MM.1S (cell line): Measurements from ENCODE around the gene ANKRD12.

Experiments used
- DNase-seq: peaks from one replicate; pipeline ENCODE4 v3.0.0-alpha.2; 2015
- H2AFZ ChIP-seq: fragments of 300-600 bp; sonication (generic); 2 replicates; pipeline ENCODE4 v1.6.0; 2016; ENCODE audit warnings: antibody characterized with exemption, low read length
- H3F3A ChIP-seq: fragments of 300-600 bp; sonication (generic); 2 replicates; pipeline ENCODE4 v1.6.1; 2016; ENCODE audit warnings: mild to moderate bottlenecking, antibody characterized with exemption, low read length, moderate library complexity, mixed read lengths; ENCODE audit not compliant: insufficient read depth
- H3K27ac ChIP-seq: fragments of 300-600 bp; sonication (generic); 2 replicates; pipeline ENCODE4 v1.5.1; 2016; ENCODE audit warnings: mild to moderate bottlenecking, low read length
- H3K27me3 ChIP-seq: fragments of 300-600 bp; sonication (generic); replicated peaks from 2 replicates; pipeline ENCODE4 v1.6.0; 2016; ENCODE audit warnings: low read length; ENCODE audit not compliant: insufficient read depth
- H3K36me3 ChIP-seq: fragments of 300-600 bp; sonication (generic); replicated peaks from 2 replicates; pipeline ENCODE4 v1.6.1; 2016; ENCODE audit warnings: mild to moderate bottlenecking, low read length, mixed read lengths; ENCODE audit not compliant: insufficient read depth
- H3K4me1 ChIP-seq: fragments of 300-600 bp; sonication (generic); 2 replicates; pipeline ENCODE4 v1.6.1; 2016; ENCODE audit warnings: low read length, mixed read lengths
- H3K4me2 ChIP-seq: fragments of 300-600 bp; sonication (generic); 2 replicates; pipeline ENCODE4 v1.6.0; 2016; ENCODE audit warnings: low read depth, low read length
- H3K4me3 ChIP-seq: fragments of 300-600 bp; sonication (generic); 2 replicates; pipeline ENCODE4 v1.5.1; 2016; ENCODE audit warnings: low read length, mixed read lengths
- H3K79me2 ChIP-seq: fragments of 300-600 bp; sonication (generic); 2 replicates; pipeline ENCODE4 v1.6.1; 2016; ENCODE audit warnings: mixed run types, low read length, mixed read lengths
- H3K9ac ChIP-seq: fragments of 300-600 bp; sonication (generic); 2 replicates; pipeline ENCODE4 v1.6.1; 2016; ENCODE audit warnings: low read length, mixed read lengths
- H3K9me2 ChIP-seq: fragments of 300-600 bp; sonication (generic); replicated peaks from 2 replicates; pipeline ENCODE4 v1.6.1; 2016; ENCODE audit warnings: mild to moderate bottlenecking, low read length, mixed read lengths; ENCODE audit not compliant: insufficient read depth
- H3K9me3 ChIP-seq: fragments of 300-600 bp; sonication (generic); replicated peaks from 2 replicates; pipeline ENCODE4 v1.6.1; 2016; ENCODE audit warnings: mild to moderate bottlenecking, low read length, mixed read lengths; ENCODE audit not compliant: insufficient read depth
- H4K20me1 ChIP-seq: fragments of 300-600 bp; sonication (generic); 2 replicates; pipeline ENCODE4 v1.6.1; 2016; ENCODE audit warnings: mild to moderate bottlenecking, low read length, moderate library complexity, mixed read lengths; ENCODE audit not compliant: insufficient read depth
- EZH2 ChIP-seq: fragments of 300-600 bp; sonication (generic); optimal IDR thresholded peaks from 2 replicates; pipeline ENCODE3; 2017; ENCODE audit warnings: low read depth, mild to moderate bottlenecking, antibody characterized with exemption, low read length, mixed read lengths
- EZH2phosphoT487 ChIP-seq: fragments of 300-600 bp; sonication (generic); IDR thresholded peaks from 2 replicates; pipeline ENCODE4 v1.6.1; 2018; ENCODE audit warnings: antibody characterized with exemption, low read length
- TF ChIP-seq, protein P1 (sequence below): fragments of 300-600 bp; sonication (generic); IDR thresholded peaks from 2 replicates; pipeline ENCODE4 v1.5.1; 2016; ENCODE audit warnings: antibody characterized with exemption, low read length, mixed read lengths

Gene ANKRD12

DNA sequence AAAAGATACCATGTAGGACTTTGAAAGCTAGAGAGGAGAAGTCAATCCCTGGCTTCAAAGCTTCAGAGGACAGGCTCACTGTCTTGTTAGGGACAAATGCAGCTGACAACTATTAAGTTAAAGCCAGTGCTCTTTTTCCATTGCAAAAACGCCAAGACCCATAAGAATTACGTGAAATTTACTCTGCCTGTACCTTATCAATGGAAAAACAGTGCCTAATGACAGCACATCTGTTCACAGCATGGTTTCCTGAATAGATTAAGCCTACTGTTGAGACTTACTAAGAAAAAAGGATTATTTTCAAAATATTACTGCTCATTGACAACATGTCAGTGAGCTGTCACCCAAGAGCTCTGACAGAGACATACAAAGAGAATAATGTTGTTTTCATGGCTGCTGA, 52.9 kb downstream of the ANKRD12 start:
- no peaks in the 10 kb centered on the region for H3K27me3 ChIP-seq
- peaks cover 99% of the 10 kb centered on the region for H3K79me2 ChIP-seq
- TF ChIP-seq, protein P1, sequence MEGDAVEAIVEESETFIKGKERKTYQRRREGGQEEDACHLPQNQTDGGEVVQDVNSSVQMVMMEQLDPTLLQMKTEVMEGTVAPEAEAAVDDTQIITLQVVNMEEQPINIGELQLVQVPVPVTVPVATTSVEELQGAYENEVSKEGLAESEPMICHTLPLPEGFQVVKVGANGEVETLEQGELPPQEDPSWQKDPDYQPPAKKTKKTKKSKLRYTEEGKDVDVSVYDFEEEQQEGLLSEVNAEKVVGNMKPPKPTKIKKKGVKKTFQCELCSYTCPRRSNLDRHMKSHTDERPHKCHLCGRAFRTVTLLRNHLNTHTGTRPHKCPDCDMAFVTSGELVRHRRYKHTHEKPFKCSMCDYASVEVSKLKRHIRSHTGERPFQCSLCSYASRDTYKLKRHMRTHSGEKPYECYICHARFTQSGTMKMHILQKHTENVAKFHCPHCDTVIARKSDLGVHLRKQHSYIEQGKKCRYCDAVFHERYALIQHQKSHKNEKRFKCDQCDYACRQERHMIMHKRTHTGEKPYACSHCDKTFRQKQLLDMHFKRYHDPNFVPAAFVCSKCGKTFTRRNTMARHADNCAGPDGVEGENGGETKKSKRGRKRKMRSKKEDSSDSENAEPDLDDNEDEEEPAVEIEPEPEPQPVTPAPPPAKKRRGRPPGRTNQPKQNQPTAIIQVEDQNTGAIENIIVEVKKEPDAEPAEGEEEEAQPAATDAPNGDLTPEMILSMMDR = no peak
- no peak for TF ChIP-seq EZH2phosphoT487
- no peak for TF ChIP-seq EZH2
- H3K9me2 ChIP-seq = no peaks in the 10 kb centered on the region
- no peak overlapping the region for H2AFZ ChIP-seq
- peaks cover 54% of the 10 kb centered on the region for H4K20me1 ChIP-seq
- H3K9me3 ChIP-seq = no peaks in the 10 kb centered on the region
- DNase-seq = no peak
- H3F3A ChIP-seq = peaks cover 49% of the 10 kb centered on the region
- H3K36me3 ChIP-seq = peaks cover 17% of the 10 kb centered on the region
- 0 out of 2 replicates have a peak, but pooled peaks cover 7% of the 10 kb centered on the region for H3K4me1 ChIP-seq
- H3K4me2 ChIP-seq = no peak overlapping the region
- no peak overlapping the region for H3K4me3 ChIP-seq
- no peak overlapping the region for H3K9ac ChIP-seq
- no peak overlapping the region for H3K27ac ChIP-seq

DNA sequence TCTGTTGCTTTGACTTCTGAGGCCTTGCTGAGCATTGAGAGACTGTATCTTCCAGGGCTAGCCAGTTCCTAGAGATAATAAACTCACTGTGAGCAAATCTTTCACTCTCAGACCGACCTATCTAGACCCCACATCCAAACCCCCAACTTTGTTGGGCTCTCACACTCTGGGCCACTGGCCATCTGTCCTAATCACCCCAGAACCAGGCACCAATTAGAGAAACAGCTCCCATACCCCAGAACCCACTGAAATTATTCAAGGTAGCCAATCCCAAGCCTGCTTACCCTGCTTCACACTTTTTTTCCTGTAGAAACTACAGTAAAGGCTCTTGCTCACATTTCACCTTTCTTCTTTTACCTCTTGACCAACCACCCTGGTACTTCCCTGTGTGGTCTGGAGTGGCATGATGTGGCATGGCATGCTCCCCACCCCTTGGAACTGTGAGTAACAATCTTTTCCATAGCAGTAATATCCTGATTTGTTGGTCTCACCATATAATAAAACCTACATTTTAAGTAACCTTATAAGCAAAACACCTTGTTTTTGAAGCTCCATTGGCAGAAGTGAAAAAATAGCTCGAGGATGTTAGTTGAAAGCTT, 55.2 kb downstream of the ANKRD12 start:
- H3K4me1 ChIP-seq = no peaks in the 10 kb centered on the region
- DNase-seq = no peak
- H3K27me3 ChIP-seq = no peaks in the 10 kb centered on the region
- H3K27ac ChIP-seq = no peak overlapping the region
- no peak overlapping the region for H3K4me2 ChIP-seq
- no peak overlapping the region for H3K4me3 ChIP-seq
- H3K9me2 ChIP-seq = no peaks in the 10 kb centered on the region
- TF ChIP-seq EZH2phosphoT487 = no peak
- no peak for TF ChIP-seq EZH2
- TF ChIP-seq, protein P1 = no peak
- peaks cover 54% of the 10 kb centered on the region for H4K20me1 ChIP-seq
- H3K36me3 ChIP-seq = peaks cover 13% of the 10 kb centered on the region
- no peaks in the 10 kb centered on the region for H3K9me3 ChIP-seq
- peaks cover 99% of the 10 kb centered on the region for H3K79me2 ChIP-seq
- H3K9ac ChIP-seq = no peak overlapping the region
- H3F3A ChIP-seq = peaks cover 38% of the 10 kb centered on the region
- H2AFZ ChIP-seq = no peak overlapping the region

DNA sequence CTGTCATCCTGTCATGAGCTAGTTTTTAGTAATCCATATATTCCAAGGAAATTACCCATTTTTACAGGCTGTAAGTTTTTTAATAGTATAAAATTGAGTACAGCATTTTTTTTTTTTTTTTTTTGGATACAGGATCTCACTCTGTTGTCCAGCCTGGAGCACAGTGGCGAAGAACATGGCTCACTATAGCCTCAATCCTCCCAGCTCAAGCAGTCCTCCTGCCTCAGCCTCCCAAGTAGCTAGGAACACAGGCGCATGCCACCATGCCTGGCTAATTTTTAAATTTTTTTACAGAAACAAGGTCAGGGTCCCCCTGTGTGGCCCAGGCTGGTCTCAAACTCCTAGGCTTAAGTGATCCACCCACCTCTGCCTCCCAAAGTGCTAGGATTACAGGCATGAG, 56.5 kb downstream of the ANKRD12 start:
- H3K27me3 ChIP-seq = no peaks in the 10 kb centered on the region
- H3F3A ChIP-seq = peaks cover 35% of the 10 kb centered on the region
- peaks cover 48% of the 10 kb centered on the region for H4K20me1 ChIP-seq
- H3K4me3 ChIP-seq = no peak overlapping the region
- no peak overlapping the region for H3K27ac ChIP-seq
- no peak overlapping the region for H3K4me2 ChIP-seq
- no peaks in the 10 kb centered on the region; the same call in 1 of the 2 replicates for H3K4me1 ChIP-seq
- no peaks in the 10 kb centered on the region for H3K9me2 ChIP-seq
- H3K9ac ChIP-seq = no peak overlapping the region
- H2AFZ ChIP-seq = no peak overlapping the region
- no peak for DNase-seq
- no peaks in the 10 kb centered on the region for H3K9me3 ChIP-seq
- TF ChIP-seq EZH2phosphoT487 (no peak), EZH2 (no peak)
- TF ChIP-seq, protein P1 = no peak
- peaks cover 99% of the 10 kb centered on the region for H3K79me2 ChIP-seq
- peaks cover 18% of the 10 kb centered on the region for H3K36me3 ChIP-seq
